GM12872 (cell line): ENCODE results near the gene ANKRD13A.

Experiments used
- TF ChIP-seq, protein P1 (sequence below): IDR thresholded peaks from 3 replicates; pipeline ENCODE4 v1.5.1; 2011; ENCODE audit warnings: low read depth, mild to moderate bottlenecking, low read length, moderate library complexity; ENCODE audit not compliant: insufficient read depth

ANKRD13A gene

DNA sequence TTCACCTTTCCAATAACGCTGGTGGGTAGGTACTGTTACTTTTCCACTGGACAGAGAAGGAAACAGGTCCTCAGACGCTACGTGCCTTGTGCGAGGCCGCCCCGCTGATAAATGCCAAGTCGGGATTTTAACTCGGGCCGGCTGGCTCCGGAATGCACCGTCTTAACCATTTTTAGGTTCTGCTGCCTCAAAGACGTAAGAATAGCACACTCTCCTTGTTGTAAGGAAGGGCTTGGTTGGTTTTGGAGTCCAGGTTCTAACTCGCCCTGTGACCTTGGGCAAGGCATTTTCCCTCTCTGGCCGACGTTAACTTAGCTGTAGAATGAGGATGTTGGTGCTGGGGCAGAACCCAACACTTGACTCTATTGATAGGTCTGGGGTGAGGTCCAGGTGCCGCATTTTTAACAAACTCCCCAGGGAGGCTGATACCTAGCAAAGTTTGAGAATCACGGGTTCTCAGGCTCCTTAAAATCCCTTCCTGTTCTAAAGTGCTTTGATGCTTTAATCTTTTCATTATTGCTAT is 814 bp downstream of the ANKRD13A start:
- TF ChIP-seq, protein P1, sequence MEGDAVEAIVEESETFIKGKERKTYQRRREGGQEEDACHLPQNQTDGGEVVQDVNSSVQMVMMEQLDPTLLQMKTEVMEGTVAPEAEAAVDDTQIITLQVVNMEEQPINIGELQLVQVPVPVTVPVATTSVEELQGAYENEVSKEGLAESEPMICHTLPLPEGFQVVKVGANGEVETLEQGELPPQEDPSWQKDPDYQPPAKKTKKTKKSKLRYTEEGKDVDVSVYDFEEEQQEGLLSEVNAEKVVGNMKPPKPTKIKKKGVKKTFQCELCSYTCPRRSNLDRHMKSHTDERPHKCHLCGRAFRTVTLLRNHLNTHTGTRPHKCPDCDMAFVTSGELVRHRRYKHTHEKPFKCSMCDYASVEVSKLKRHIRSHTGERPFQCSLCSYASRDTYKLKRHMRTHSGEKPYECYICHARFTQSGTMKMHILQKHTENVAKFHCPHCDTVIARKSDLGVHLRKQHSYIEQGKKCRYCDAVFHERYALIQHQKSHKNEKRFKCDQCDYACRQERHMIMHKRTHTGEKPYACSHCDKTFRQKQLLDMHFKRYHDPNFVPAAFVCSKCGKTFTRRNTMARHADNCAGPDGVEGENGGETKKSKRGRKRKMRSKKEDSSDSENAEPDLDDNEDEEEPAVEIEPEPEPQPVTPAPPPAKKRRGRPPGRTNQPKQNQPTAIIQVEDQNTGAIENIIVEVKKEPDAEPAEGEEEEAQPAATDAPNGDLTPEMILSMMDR, result no peak

DNA sequence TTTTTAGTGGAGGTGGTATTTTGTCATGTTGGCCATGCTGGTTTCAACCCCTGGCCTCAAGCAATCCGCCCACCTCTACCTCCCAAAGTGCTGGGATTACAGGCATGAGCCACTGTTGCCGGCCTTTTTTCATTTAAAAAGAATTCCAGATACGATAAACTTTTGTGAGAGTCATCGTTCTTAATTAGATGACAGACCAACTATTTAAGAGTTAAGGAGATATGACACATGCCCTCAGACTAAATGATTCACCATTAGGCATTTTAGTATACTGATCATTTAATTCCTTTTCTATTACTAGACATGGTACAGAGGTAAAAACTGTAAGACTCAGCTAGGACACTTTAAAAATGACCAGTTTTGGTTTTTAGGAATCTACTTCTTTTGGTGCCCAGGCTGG is 2.4 kb downstream of the ANKRD13A start:
- TF ChIP-seq, protein P1, result no peak

DNA sequence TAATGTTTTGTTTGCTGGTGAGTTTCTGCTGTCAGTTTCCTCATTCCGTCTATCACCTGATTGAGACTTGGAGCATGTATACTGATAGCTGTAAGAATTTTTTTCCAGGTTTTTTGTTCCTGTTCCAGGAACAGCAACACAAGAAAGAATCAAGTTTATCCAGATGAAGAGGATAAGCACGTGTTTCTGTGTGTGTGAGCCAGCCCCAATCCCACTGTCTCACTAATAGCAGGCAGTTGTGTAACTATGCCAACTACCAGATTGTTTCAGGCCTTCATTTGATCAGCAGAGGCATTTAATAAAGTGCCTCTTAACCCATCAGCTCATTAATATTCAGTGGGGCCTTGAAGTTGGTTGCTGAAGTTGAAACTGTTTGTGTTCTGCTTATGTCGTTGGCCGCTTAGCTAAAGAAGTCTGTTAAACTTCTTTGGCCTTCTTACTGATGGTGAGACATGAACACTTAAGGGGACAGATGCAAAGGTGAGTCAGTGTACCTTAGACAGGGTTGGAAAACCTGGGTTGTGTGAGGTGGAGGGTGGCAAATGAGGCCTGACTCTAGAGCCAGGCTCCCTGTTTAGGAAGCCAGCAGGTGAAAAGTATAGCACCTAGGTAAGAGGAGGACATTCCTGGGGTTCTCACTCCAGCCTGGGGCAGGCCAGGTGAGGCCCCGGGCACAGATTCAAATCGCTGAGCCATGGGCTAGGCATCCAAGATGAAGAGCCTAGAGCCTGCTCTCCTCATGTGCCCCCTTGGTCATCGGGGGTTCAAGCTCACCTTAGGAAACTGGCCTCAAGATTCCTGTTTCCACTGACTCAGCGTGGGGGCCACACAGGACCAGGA is 3.7 kb downstream of the ANKRD13A start:
- TF ChIP-seq, protein P1, result no peak

DNA sequence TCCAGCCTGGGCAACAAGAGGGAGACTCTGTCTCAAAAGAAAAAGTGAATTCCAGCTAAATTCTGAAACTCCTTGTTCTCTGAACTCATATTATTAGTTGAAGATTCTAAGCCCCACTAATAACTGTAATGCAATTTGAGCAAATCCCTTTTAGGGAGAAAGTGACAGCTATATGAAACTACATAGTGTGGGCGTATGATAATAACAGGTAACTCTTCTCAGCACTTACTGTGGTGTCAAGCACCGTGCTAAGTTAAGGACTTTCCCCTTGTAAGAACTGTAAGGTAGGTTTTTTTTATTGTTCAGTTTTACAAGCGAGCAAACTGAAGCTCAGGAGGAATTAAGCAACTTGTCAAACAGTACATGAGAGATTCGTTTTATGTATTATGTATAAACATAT is 5.4 kb downstream of the ANKRD13A start:
- TF ChIP-seq, protein P1, result no peak

DNA sequence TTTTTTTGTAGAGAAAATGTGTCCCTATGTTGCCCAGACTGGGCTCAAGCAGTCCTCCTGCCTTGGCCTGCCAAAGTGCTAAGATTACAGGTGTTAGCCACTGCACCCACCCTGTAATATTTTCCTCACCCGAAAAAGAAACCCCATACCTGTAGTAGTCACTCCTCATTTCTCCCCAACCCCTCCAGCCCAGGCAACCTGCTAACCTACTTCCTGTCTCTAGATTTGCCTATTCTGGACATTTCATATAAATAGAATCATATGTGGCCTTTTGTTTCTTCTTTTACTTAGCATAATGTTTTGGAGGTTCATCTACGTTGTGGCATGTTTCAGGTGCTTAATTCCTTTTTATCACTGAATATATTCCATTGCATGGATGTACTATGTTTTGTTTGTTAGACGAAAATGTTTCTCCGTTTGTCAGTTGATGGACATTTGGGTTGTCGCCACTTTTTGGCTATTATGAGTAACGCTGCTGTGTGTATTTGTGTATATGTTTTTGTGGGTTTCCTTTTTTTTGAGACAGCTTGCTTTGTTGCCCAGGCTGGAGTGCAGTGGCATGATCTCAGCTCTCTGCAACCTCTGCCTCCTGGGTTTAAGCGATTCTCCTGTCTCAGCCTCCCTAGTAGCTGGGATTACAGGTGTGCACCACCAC is 6.2 kb downstream of the ANKRD13A start:
- TF ChIP-seq, protein P1, result no peak

DNA sequence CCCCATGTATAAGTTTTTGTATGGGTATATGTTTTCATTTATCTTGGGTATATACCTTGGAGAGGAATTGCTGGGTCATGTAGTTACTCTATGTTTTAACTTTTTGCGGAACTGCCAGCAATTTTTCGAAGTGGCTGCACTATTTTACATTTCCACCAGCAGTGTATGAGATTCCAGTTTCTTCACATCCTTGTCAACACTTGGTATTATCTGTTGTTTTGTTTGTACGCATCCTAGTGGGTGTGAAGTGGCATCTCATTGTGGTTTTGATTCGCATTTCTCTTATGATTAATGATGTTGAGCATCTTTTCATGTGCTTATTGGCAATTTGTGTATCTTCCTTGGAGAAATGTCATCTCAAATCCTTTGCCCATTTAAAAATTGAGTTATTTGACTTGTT is 6.9 kb downstream of the ANKRD13A start:
- TF ChIP-seq, protein P1, result no peak

DNA sequence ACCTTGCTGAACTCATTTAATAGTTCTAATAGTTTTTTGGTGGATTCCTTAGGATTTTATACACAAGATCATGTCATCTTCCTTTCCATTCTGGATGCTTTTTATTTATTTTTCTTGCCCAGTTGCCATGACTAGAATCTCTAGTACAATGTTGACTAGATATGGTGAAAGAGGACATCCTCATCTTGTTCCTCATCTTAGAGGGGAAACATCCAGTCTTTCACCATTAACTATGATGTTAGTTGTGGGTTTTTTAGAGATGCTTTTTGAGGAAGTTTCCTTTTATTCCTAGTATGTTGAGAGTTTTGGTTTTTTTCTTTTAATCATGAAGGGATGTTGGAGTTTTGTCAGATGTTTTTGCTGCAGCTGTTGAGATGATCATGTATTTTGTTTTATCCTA is 8.7 kb downstream of the ANKRD13A start:
- TF ChIP-seq, protein P1, result no peak
